ENCODE data around the gene TAF12.
A peak's percentile ranks its signal among the peaks of the same experiment; 100 is the strongest.
"Not testable (repeated sequence)": the region's sequence is repeated elsewhere in the genome, so short reads cannot be mapped to it uniquely, and the experiment has no call there.

TAF12 gene

GRCh38 chr1:28642847-28643635 lies at the start of gene TAF12:
TAF12 (minus strand) TSS chr1:28643067; CDS start chr1:28622081, 20,986 bp downstream.
- DNase-seq: peak; percentile 89
- H3K9me3 Mint-ChIP-seq: no peaks in the 10 kb centered on the region
- TF ChIP-seq, protein P1, sequence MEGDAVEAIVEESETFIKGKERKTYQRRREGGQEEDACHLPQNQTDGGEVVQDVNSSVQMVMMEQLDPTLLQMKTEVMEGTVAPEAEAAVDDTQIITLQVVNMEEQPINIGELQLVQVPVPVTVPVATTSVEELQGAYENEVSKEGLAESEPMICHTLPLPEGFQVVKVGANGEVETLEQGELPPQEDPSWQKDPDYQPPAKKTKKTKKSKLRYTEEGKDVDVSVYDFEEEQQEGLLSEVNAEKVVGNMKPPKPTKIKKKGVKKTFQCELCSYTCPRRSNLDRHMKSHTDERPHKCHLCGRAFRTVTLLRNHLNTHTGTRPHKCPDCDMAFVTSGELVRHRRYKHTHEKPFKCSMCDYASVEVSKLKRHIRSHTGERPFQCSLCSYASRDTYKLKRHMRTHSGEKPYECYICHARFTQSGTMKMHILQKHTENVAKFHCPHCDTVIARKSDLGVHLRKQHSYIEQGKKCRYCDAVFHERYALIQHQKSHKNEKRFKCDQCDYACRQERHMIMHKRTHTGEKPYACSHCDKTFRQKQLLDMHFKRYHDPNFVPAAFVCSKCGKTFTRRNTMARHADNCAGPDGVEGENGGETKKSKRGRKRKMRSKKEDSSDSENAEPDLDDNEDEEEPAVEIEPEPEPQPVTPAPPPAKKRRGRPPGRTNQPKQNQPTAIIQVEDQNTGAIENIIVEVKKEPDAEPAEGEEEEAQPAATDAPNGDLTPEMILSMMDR (IDR thresholded peaks at IDR 0.05): peak; percentile 24
- H3K4me1 Mint-ChIP-seq: peaks cover 55% of the 10 kb centered on the region
- peak within 1 kb of the TSS; percentile 100 for H3K4me3 Mint-ChIP-seq
- peak within 1 kb of the TSS; percentile 100 for H3K27ac Mint-ChIP-seq
- H3K27me3 Mint-ChIP-seq (ENCODE audit: low read depth, poor library complexity): no peaks in the 10 kb centered on the region
- no peaks in the 10 kb centered on the region for H3K36me3 Mint-ChIP-seq (ENCODE audit: low read depth)

DNA sequence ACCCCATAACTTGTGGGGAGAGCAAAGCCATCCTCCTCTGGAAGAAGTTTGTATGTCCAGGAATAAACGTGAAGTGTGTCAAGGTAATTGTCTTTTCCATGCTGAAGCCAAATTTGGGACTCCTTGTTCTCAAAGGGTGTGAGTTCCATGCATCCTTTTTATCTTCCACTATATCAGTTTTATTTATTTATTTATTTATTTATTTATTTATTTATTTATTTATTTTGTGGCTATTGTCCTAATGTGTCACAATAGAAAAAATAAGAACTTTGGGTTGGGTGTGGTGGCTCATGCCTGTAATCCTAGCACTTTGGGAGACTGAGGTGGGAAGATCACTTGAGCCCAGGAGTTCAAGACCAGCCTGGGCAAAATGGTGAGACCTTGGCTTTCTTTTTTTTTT lies 48.8 kb upstream of the TAF12 start:
- H3K9me3 Mint-ChIP-seq; DNase-seq; H3K4me1 Mint-ChIP-seq; H3K27me3 Mint-ChIP-seq (ENCODE audit: low read depth, poor library complexity); H3K27ac Mint-ChIP-seq; H3K4me3 Mint-ChIP-seq: not testable (repeated sequence)
- peaks cover 58% of the 10 kb centered on the region for H3K36me3 Mint-ChIP-seq (ENCODE audit: low read depth)

DNA sequence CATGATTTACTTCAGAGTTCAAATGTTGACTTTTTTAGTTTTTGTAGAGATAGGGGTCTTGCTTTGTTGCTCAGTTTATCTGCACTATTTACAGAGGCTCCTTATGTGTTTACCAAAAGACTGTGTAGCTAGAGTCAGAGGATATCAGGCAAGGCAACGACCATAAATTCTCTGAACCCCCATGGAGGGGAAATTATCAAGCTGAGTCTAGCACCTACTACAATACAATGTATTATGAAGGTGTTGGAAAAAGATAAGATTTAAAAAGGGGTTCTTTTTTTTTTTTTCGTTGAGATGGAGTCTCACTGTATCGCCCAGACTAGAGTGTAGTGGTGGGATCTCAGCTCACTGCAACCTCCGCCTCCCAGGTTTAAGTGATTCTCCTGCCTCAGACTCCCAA lies 42.1 kb upstream of the TAF12 start:
- Mint-ChIP-seq H3K9me3 (no peaks in the 10 kb centered on the region), H3K36me3 (ENCODE audit: low read depth) (peaks cover 59% of the 10 kb centered on the region), H3K27me3 (ENCODE audit: low read depth, poor library complexity) (no peaks in the 10 kb centered on the region), H3K27ac (peak overlapping the region; percentile 64), H3K4me1 (peaks cover 5% of the 10 kb centered on the region), H3K4me3 (no peak overlapping the region)
- TF ChIP-seq, protein P1 (IDR thresholded peaks at IDR 0.05): no peak
- DNase-seq: no peak

DNA sequence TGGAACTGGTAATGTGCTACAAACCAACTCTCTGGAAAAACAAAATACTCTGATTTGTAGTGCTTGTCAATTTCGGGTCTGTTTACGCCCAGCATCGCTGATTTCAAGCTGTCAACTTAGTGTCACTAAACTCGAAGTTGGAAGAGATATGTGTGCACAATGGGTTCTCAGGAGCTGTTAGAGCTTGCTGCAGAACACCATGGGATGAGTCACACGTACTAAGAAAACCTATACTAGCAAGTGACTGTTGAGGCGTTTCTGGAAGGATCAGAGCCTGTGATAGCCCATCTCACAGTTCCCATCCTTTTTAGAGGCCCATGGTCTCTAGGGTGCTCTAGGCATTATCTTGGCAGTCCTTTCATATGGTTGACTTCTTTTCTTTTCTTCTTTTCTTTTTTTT lies 40.0 kb upstream of the TAF12 start:
- TF ChIP-seq, protein P1 (IDR thresholded peaks at IDR 0.05): no peak
- no peaks in the 10 kb centered on the region for H3K9me3 Mint-ChIP-seq
- peaks cover 48% of the 10 kb centered on the region for H3K36me3 Mint-ChIP-seq (ENCODE audit: low read depth)
- DNase-seq: no peak
- no peak overlapping the region for H3K27ac Mint-ChIP-seq
- no peak overlapping the region for H3K4me3 Mint-ChIP-seq
- peaks cover 5% of the 10 kb centered on the region for H3K4me1 Mint-ChIP-seq
- H3K27me3 Mint-ChIP-seq (ENCODE audit: low read depth, poor library complexity): no peaks in the 10 kb centered on the region

GRCh38 chr1:28680151-28680550 lies 37.3 kb upstream of the TAF12 start:
- Mint-ChIP-seq H3K27ac (no peak overlapping the region), H3K9me3 (no peaks in the 10 kb centered on the region), H3K4me3 (no peak overlapping the region), H3K36me3 (ENCODE audit: low read depth) (peaks cover 38% of the 10 kb centered on the region), H3K4me1 (peaks cover 5% of the 10 kb centered on the region), H3K27me3 (ENCODE audit: low read depth, poor library complexity) (no peaks in the 10 kb centered on the region)
- TF ChIP-seq, protein P1 (IDR thresholded peaks at IDR 0.05): no peak
- DNase-seq: no peak

DNA sequence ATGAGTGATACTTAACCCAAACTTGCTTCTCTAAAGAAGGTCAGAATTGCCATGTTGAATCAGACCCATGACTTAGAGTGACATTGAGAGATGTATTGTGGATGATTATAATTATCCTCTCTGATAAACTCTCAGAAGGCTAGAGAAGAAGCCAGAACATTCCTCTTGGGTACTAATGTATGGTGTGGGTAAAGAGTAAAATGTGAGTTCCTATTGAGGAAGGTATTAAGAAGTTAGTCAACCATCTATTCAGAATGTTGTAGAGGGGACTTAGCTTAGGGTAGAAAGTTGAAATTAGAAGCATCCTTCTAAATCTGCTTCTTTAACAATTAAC lies 33.0 kb upstream of the TAF12 start:
- TF ChIP-seq, protein P1 (IDR thresholded peaks at IDR 0.05): no peak
- no peak overlapping the region for H3K27ac Mint-ChIP-seq

GRCh38 chr1:28672971-28673370 lies 30.1 kb upstream of the TAF12 start:
- DNase-seq; H3K4me3 Mint-ChIP-seq; H3K27me3 Mint-ChIP-seq (ENCODE audit: low read depth, poor library complexity); H3K9me3 Mint-ChIP-seq; H3K36me3 Mint-ChIP-seq (ENCODE audit: low read depth): not testable (repeated sequence)
- Mint-ChIP-seq H3K27ac (peak overlapping the region; percentile 28), H3K4me1 (peaks cover 19% of the 10 kb centered on the region)

More for the DNA sequence above, 33.0 kb upstream of the TAF12 start:
- no peak for DNase-seq
- Mint-ChIP-seq H3K9me3 (no peaks in the 10 kb centered on the region), H3K36me3 (ENCODE audit: low read depth) (peaks cover 12% of the 10 kb centered on the region), H3K27me3 (ENCODE audit: low read depth, poor library complexity) (no peaks in the 10 kb centered on the region), H3K4me3 (no peak overlapping the region), H3K4me1 (peaks cover 3% of the 10 kb centered on the region)
